Right kidney (tissue), 1 donor: ENCODE results near the gene NEDD4.
"Not testable (repeated sequence)": the region's sequence is repeated elsewhere in the genome, so short reads cannot be mapped to it uniquely, and the experiment has no call there.

Experiments used
- DNase-seq: peaks from one replicate; pipeline ENCODE4 v3.0.0-alpha.2; 2016

Gene NEDD4

DNA sequence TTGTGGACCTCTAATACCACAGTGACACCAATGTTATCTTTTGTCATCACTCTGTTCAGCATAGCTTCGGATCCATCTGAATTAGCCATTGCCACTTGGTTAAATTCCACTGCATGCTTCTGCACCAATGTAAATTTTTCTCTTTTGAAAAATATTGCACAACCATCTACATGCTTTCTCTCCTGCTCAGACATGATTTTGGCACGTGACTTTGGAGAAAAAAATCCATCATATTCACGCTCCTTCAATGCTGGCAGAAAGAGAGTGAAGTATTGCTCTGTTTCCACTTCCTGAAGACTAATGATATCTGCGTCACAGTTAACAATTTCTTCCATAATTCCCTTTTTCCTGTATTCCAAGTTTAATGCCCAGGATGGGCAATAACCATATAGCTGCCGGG, 13.0 kb upstream of the NEDD4 start:
- DNase-seq, result not testable (repeated sequence)

DNA sequence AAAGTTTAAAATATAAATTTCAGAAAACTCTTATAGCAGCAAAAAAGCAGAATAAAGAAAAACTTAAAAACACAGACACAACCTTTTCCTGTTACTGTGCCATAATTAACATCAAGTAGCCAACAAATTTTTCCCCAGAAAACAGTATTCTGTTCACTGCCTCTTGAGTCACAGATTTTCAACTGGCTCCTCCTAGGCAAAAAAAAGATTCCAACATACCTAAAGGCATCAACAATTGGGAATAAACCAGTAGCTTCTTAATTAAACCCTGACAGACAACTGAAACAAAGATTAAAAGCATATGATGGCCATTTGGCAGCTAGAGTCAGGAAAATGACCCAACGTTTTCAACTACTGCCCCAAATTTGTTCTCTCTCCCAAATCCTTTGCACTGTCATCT, 10.9 kb upstream of the NEDD4 start:
- not testable (repeated sequence) for DNase-seq

- DNase-seq, result not testable (repeated sequence)
These were observed 10.4 kb upstream of the NEDD4 start for GRCh38 chr15:56003777-56004176.

DNA sequence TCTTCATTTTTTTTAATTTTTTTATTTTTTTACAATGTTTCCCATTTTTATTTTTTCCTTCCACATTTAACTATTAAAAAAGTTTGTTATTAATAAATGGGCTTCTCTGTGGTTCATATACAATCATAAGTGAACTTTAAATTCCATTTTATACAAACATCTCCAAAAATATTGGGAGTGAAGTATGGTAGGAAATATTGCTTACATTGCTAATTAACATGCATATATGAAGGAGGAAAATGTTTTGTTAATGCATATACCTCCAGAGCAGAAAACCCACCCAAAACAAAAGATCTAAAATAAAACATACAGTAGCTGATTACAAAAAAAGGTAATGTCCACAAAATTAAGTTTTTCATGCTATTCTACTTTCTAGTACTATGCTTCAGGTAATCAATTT, 9.9 kb upstream of the NEDD4 start:
- DNase-seq, result not testable (repeated sequence)

DNA sequence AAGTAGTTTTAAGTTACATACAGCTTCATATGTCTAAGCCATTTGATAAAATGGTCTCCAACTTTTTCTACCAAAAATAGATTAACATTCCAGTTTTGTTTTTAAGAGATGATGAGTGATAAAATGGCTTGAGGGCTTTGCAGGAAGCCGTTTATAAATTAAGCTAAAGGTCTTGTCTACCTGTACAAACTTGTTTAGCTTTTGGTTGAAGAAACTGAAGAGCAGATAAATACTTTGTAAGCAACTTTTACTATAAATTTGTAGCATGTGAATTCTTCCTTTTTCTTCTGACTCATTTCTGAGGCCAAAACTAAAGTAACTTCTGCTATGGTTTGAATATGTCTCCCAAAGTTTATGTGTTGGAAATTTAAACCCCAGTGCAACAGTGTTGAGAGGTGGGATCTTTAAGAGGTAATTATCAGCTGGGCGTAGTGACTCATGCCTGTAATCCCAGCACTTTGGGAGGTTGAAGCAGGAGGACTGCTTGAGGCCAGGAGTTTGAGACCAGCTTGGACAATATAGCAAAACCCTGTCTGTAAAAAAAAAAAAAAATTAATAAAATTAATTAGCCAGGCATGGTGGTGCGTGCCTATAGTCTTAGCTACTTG, 8.2 kb upstream of the NEDD4 start:
- no peak for DNase-seq

- DNase-seq, result no peak
These were observed 6.2 kb upstream of the NEDD4 start for GRCh38 chr15:55999658-56000057.

GRCh38 chr15:55998478-55998877, 5.1 kb upstream of the NEDD4 start:
- DNase-seq, result no peak

DNA sequence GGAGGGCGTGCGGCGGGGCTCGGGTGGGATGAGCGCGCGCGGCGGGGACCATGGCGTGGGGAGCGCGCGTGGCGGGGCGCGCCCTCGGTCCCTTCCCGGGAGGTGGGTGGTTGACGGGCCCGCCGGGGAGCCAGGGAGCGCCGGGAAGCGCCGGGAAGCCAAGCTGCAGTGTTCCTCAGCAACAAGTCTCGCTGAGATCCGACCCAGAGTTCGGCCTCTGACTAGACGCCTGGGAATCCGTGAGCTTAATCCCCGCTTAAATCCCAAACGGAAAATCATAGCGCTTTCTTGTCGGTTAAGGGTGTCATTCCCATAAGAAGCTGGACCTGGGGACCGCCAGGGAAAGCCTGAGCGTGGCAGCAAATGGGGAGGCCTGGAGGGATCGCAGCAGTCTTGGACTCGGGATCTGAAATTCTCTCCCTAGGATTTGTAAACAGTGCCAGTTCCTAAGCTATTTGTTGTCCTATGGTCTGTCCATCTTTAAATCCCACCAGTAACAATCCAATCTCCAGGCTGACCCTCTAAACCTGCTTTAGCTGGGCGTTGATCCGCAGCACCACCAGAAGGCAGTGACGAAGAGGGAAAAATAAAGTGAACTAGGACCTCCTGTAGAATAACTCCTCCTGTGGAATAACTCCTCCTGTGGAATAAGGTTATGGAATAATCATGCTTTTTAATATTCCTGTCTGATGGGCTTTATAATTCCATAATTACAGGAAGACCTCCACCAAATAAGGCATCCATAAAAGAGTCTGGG, 570 bp upstream of the NEDD4 start:
- peak; percentile 83 for DNase-seq

DNA sequence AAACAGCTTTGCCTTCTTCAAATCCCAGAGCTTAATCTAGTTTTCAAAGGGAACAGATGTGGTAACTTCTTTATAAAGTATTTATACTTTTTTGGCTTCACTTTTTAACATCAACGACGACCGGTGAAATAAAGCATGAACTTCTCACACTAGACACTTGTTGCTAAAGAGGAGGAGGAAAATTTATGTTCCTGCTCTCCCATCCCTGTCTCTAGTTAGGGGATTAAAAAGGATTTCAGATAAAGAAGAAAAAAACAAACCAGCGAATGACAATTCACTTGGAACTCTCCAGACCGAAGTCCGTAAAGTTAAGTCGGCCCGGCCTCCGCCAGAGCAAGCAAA, 672 bp downstream of the NEDD4 start:
- no peak for DNase-seq

DNA sequence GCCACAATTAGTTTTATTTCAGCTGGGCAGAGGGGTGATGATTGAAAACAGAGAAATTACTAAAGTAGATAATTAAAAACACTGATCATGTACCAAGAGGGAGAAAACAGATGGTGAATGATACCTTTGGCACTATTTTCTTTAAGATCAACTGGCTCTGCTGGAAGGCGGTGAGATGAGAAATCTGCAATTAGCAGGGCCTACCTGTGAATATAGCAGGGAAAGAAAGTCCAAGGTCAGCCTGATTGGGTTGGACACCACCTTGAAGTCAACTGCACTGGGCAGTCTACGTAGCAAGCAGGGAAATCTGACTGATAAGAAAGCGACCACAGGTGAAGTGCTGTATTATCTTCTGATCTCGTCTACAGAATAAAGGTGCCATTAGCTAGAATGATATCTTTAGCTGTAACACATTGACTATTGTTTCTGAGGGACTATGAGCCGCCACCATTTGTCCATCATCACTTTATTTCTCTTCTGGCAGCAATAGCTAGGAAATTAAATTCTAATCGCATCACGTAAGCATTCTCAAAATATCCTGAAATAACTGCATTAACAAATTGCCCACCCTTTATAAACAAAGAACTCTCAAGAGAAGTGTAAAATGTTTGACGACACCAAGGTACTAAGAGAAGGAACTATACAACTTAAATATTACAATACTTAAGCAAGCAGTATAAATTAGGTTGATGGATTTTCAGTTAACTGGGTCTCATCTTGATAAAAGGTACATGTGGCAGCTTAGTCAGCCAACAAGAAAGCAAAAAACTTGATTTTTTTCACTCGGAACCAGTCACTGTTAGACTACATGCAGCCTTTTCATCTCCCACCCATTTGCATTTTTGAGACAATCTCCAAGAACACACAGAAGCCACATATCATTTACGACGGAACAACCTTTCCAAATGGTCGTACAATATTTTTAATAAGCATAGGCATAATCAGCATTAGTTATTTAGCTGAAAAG, 1.3 kb downstream of the NEDD4 start:
- no peak for DNase-seq

DNA sequence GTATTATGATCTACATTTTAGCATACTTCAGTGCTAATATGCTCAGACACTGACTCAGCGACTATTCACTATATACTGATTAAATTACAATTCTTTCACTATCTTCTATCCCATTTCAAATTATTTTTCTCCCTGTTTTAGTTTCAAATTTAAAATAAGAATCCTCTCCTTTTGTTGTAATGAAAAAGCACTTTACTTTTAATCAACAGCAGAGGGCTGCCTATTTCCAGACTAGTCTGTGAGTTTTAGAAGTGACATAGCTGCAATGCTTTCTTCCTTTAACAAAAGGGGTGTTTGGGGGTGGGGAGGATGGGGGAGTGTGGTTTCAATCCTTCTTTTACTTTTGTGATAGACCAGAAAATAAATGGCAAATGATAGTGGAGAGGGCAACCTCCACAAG, 2.4 kb downstream of the NEDD4 start:
- no peak for DNase-seq

GRCh38 chr15:55990516-55990915, 2.9 kb downstream of the NEDD4 start:
- no peak for DNase-seq

DNA sequence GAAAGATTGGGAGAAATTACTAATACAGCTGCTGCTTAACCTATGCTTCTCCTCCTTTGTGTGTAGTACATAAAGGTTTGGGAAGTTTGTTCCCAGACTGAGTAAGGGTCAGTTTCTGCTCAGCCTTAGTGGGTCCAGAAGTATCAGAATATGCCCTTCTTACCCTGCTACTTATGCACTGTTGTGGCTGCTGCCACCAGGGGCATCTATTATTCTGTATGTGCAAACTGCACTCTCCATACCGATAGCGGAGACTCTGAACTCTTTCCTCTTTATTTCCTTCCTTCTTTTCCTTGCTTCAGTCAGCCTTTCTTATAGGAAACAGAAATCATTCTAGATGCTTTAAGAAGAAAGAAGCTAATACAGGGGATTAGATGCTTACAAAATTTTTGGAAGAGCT, 4.0 kb downstream of the NEDD4 start:
- DNase-seq, result no peak

GRCh38 chr15:55981582-55982249, 11.7 kb downstream of the NEDD4 start:
- DNase-seq, result no peak

GRCh38 chr15:55980511-55980910, 12.9 kb downstream of the NEDD4 start:
- no peak for DNase-seq

DNA sequence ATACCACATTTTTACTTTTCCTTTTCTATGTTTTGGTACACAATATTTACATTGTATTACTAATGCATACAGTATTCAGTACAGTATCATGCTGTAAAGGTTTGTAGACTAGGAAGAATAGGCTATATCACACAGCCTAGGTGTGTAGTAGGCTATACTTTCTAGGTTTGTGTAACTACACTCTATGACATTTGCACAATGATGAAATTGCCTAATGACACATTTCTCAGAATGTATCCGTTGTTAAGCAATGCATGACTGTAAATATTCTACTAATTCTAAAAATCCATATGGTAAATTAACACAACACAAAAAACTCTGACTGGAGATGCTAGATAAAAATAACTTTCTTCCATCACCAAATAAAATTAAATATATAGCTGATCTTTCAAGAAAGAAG, 16.2 kb downstream of the NEDD4 start:
- DNase-seq, result no peak

DNA sequence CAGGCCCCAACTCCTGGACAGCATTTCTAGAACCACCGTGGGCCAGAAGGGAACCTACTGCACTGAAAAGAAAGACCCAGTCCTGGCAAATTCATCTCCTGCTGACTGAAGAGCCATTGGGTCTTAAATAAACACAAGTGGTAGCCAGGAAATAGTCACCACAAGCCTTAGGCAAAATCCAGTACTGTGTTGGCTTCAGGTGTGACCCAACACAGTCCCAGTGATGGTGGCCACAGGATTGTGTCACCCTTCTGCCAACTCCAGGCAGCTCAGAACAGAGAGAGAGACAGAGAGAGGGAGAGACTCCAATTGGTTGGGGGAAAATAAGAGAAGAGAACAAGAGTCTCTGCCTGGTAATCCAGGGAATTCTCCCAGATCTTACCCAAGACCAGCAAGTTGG, 23.1 kb downstream of the NEDD4 start:
- no peak for DNase-seq

GRCh38 chr15:55969582-55969981, 23.8 kb downstream of the NEDD4 start:
- no peak for DNase-seq

GRCh38 chr15:55968923-55969322, 24.5 kb downstream of the NEDD4 start:
- DNase-seq, result no peak

DNA sequence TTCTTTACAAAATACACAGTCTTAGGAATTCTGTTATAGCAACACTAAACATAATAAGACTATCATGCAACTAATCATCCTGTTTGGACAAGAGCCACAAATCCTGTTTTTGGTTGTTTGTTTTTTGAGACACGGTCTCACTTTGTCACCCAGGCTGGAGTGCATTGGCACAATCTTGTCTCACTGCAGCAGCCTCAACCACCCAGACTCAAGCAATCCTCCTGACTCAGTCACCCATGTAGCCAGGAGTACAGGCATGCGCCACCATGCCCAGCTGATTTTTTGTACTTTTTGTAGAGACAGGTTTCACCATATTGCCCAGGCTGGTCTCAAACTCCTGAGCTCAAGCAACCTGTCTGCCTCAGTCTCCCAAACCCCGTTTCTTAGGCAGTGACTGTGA, 28.3 kb downstream of the NEDD4 start:
- DNase-seq, result no peak

GRCh38 chr15:55960946-55961345, 32.5 kb downstream of the NEDD4 start:
- no peak for DNase-seq

DNA sequence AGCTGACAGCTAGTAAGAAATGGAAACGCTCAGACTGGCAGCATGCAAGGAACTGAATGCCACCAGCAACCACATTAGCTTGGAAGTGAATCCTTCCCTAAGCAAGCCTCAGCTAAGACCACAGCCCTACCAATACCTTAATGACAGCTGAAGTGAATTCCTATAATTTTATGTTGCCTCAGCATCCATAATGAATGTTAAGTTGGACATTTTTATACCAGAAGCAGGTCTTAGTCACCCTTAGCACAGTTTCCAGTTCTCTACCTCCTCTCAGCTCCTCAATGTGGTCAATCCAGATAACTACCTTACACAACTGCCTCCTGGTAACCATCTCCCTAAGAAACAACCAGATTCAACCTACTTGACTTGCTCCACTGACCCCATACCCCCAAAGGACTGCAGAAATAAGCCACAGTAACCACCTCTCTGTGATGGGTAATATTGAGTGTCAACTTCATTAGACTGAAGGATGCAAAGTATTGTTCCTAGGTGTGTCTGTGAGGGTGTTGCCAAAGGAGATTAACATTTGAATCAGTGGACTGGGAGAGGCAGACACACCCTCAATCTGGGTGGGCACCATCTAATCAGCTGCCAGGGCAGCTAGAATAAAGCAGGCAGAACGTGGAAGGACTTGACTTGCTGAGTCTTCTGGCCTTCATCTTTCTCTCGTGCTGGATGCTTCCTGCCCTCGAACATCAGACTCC, 33.5 kb downstream of the NEDD4 start:
- no peak for DNase-seq
